Ishikawa (cell line): Measurements from ENCODE around the gene EIF4A3.

Experiments
- CEBPB ChIP-seq: IDR thresholded peaks from 2 replicates; pipeline ENCODE4 v1.6.1; 2012
- CREB1 ChIP-seq: IDR thresholded peaks from 2 replicates; pipeline ENCODE4 v1.6.1; 2012; ENCODE audit warnings: low read depth
- EP300 ChIP-seq: IDR thresholded peaks from 2 replicates; pipeline ENCODE4 v1.6.1; 2012; ENCODE audit warnings: borderline replicate concordance
- TF ChIP-seq, protein P1 (sequence below): IDR thresholded peaks from 2 replicates; pipeline ENCODE4 v1.6.1; 2012

DNA sequence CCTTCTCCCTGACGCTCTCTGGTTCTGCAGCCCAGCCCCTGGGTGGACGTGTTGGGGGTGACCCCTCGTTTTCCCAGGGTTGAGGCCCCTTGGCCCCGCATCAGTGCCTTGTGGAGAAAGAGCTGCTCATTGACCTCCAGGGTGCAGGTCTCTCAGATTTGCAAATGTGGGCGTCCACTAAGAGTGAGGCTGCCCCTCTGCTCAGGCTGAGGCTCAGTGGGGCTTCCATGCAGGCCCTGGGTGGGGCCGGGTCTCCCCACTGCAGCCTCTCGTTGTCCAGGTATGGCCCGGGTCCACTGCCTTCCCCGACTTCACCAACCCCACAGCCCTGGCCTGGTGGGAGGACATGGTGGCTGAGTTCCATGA lies 36.5 kb downstream of the EIF4A3 start:
- TF ChIP-seq CEBPB (no peak), CREB1 (no peak), EP300 (no peak)
- TF ChIP-seq, protein P1, sequence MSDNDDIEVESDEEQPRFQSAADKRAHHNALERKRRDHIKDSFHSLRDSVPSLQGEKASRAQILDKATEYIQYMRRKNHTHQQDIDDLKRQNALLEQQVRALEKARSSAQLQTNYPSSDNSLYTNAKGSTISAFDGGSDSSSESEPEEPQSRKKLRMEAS = no peak
